GM18909 (cell line): ENCODE results near the gene NDRG4.

Experiments used
- ATAC-seq: cut with Tn5 transposase; IDR thresholded peaks from one replicate; pipeline ENCODE4 v1.9.1; 2021; ENCODE audit warnings: mild to moderate bottlenecking; ENCODE audit not compliant: unreplicated experiment, poor library complexity

Gene NDRG4

DNA sequence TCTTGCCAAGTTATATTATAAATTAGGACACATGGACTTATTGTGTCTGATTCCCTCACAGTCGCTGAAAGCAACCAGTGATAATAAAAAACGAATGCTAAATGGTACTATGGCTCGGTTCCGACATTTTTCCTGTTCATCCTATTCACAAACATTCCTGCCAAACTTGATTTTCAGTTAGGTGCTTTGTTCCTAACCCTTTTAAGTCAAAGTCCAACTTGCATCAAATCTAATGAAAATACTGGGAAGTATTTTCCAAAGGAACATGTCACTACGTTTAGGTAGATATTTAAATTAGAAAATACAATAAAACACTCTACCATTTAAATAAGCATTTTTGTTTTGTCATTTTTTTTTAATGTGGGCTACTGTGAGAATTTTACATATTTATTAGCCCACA lies 36.3 kb downstream of the NDRG4 start:
- ATAC-seq, result no peak

DNA sequence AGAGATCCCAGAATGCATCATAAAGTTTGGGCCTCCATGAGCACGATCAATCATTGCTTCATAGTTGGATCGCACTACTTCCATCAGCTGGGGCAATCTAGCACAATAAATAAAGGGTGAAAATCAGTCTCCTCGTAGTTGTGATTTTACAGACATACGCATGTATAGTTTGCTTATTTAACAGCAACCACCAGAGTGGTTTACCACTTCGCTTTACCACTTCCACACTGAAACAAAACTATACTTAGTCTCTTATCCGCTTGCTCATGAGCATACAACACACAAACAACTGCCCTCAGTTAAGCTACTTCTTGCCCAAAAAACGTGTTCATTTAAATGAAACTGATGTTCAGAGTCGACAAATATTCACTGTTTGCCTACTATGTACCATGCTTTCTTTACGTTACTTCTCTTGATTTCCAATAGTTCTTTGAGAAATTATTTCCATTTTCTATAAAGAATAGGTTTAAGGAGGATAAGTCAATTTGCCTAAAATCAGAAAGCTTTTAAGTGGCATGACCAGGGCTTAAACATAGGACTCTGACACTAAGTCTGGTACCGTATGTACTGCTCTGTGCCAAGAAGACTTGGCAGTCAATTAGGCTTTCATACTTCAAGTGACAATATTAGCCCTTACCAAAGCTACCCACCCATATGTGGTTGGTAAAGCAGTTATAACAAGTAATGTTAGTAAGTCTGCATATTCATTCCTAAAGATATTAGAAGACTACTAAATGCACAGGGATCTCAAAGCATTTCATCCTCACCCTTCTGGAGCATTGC lies 37.4 kb downstream of the NDRG4 start:
- no peak for ATAC-seq

GRCh38 chr16:58541711-58542110 lies 41.8 kb downstream of the NDRG4 start:
- ATAC-seq, result no peak

DNA sequence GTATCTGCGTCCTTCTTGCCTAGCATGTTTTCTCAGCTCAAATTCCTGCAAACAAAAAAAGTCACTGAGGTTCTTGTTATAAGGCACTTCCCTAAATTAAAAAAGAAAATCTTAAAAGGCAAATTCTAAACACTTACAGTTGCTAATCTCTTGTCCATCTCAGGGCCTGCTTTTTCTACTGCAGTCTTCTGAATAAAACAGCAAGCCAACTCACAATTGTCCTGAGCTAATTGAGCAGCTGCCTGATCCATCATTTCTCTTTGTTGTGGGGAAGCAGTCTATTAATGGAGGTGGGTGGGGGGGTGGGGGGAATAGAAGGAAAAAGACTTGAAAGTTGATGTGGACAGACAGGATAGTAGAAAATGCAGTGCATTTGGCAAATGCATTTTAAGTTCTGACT lies 42.3 kb downstream of the NDRG4 start:
- no peak for ATAC-seq

DNA sequence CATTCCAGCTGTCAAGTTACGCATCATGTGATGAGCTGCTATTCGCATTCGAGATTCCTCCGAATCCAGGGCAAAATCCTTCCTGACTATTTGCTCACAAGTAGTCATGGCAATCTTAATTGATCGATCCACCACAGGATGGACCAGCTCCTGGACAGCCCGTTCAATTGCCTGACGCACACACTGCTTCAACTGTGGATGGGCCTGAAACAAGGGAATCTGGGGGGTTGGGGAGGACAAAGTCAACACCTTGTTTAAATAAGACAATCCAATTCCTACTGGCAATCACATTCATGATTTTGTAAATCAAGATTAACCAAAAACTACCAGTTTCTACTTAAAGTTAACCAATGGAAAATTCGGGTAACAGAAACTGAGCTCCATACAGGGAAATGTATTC lies 43.7 kb downstream of the NDRG4 start:
- ATAC-seq, result no peak

DNA sequence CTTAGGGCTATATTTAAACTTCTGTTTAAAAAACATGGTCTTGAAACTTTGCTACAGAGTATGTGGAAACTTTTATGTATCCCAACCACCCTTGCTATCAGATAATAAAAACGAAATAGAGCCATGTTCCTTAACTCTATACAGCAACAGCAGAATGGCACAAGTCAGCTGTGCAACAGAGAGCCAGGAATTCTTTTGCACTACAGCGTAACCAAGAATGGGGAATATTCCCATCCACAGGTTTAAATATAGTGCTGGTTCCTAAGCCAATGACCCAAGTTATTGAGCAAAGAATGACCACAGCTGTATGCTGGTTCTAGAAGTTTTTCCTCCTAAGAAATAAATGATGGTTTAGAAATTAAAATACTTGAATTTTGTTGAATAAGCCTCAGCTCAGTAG lies 48.4 kb downstream of the NDRG4 start:
- no peak for ATAC-seq

DNA sequence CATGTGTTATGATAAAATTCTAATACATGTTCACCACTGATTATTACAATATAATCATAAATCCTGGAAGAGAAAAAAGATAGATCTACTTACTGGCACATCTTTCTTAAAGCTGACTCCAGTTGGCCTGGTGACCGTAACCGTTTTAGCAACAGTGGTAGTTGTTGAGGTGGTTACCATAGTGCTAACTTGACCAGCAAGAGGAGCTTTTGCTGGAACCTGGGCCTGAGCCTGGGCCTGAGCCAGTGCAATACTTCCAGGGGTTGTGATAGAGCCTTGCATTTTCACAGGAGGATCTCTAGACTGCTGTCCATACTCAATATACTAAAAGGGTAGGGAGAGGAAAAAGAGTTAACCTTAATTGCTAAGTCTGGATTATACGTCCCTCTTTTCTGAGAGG lies 51.6 kb downstream of the NDRG4 start:
- no peak for ATAC-seq

DNA sequence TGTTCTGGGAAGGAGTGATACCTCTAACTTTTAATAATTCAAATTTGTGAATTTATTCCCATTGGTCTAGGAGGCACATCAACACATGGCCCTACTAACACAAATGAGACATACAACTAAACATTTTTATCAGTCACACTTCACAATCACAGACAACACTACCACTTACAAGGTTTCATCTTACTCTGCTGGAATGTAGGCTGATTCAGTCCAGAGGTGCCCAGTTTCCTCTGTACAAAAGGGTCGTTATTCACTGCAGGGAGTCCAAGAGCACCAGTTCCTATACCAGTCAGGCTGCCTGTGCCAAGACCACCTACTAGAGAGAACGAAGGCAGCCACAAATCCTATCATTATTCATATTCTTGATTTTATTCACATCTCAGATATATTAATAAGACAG lies 56.7 kb downstream of the NDRG4 start:
- ATAC-seq, result no peak
